Activated B cell treated with CpG ODN at 0.5 μM for 24 hours (primary cell): ENCODE data around the gene CCDC124. TPM values are rescaled to one million over a fixed set of nuclear protein-coding genes. Genes with fewer than 3 reads are reported as not detected.

ENCODE experiments used
- ATAC-seq: fragments of 200-7000 bp; cut with Tn5 transposase; one replicate; pipeline ENCODE4 v1.10.0; 2021; ENCODE audit warnings: low read depth, mild to moderate bottlenecking, moderate library complexity
- CTCF ChIA-PET: fragments of 350-600 bp; sonication (Branson Sonifier 250); formaldehyde crosslinking; loops from one replicate; lab custom pipeline; 2021; ENCODE audit warnings: antibody characterized with exemption; lab: Charles Lee
- POLR2A ChIA-PET: fragments of 350-600 bp; sonication (Branson Sonifier 250); formaldehyde crosslinking; loops from one replicate; lab custom pipeline; 2021; ENCODE audit warnings: antibody characterized with exemption; lab: Charles Lee
- DNase-seq: peaks from one replicate; pipeline ENCODE4 v3.0.0; 2022
- H3K27ac Mint-ChIP-seq: one replicate; pipeline ENCODE4 v1.8.0; 2020; ENCODE audit warnings: mixed read lengths
- H3K27me3 Mint-ChIP-seq: one replicate; pipeline ENCODE4 v1.8.0; 2021; ENCODE audit warnings: mixed read lengths
- H3K36me3 Mint-ChIP-seq: one replicate; pipeline ENCODE4 v1.8.0; 2021; ENCODE audit warnings: low read depth, mixed read lengths
- H3K4me1 Mint-ChIP-seq: one replicate; pipeline ENCODE4 v1.8.0; 2021; ENCODE audit warnings: mixed read lengths
- H3K4me3 Mint-ChIP-seq: one replicate; pipeline ENCODE4 v1.8.0; 2020; ENCODE audit warnings: mild to moderate bottlenecking, mixed read lengths
- H3K9me3 Mint-ChIP-seq: one replicate; pipeline ENCODE4 v1.8.0; 2020; ENCODE audit warnings: mixed read lengths
- intact Hi-C: fragments of 100-400 bp; cut with micrococcal nuclease; formaldehyde crosslinking; loops from one replicate; pipeline ENCODE4 v1.15.1; 2024
- total RNA-seq: library from RNA; stranded (reverse); gene quantifications from 2 replicates; pipeline ENCODE4 v1.2.3, GENCODE V29; 2022
- TF ChIP-seq, protein P1 (sequence below): fragments of 200-600 bp; IDR thresholded peaks from one replicate; pipeline ENCODE4 v1.8.0; 2022; ENCODE audit warnings: antibody characterized with exemption, mild to moderate bottlenecking

The CCDC124 gene
- total RNA-seq, 1 donor from 2014 or later, result 49.9 TPM

DNA sequence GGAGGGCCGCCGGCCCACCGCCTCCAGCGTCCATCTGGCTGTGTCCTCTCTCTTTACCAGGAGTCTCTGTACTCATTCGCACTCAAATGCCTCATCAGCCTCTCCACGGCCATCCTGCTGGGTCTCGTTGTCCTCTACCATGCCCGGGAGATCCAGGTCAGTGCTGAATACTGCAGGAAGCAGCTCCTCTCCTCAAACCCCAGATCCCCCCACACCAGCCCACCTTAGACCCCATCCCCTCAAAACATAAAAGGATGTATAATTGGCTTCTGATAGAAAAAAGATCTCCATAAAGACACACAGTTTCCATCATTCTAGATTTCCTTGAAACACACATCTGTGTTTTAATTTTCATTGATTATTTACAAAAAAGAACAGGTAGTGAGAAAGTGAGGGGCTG is 42.2 kb downstream of the CCDC124 start:
- no peaks in the 10 kb centered on the region for H3K36me3 Mint-ChIP-seq
- ATAC-seq (no peak), DNase-seq (no peak)
- peaks cover 9% of the 10 kb centered on the region for H3K4me1 Mint-ChIP-seq
- intact Hi-C loops, result no loop called here
- CTCF ChIA-PET, result no interaction called here
- POLR2A ChIA-PET, result no interaction called here
- H3K27me3 Mint-ChIP-seq, result peaks cover 1% of the 10 kb centered on the region
- no peak overlapping the region for H3K27ac Mint-ChIP-seq
- H3K4me3 Mint-ChIP-seq, result no peak overlapping the region
- TF ChIP-seq, protein P1, sequence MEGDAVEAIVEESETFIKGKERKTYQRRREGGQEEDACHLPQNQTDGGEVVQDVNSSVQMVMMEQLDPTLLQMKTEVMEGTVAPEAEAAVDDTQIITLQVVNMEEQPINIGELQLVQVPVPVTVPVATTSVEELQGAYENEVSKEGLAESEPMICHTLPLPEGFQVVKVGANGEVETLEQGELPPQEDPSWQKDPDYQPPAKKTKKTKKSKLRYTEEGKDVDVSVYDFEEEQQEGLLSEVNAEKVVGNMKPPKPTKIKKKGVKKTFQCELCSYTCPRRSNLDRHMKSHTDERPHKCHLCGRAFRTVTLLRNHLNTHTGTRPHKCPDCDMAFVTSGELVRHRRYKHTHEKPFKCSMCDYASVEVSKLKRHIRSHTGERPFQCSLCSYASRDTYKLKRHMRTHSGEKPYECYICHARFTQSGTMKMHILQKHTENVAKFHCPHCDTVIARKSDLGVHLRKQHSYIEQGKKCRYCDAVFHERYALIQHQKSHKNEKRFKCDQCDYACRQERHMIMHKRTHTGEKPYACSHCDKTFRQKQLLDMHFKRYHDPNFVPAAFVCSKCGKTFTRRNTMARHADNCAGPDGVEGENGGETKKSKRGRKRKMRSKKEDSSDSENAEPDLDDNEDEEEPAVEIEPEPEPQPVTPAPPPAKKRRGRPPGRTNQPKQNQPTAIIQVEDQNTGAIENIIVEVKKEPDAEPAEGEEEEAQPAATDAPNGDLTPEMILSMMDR, result no peak
- H3K9me3 Mint-ChIP-seq, result no peaks in the 10 kb centered on the region

DNA sequence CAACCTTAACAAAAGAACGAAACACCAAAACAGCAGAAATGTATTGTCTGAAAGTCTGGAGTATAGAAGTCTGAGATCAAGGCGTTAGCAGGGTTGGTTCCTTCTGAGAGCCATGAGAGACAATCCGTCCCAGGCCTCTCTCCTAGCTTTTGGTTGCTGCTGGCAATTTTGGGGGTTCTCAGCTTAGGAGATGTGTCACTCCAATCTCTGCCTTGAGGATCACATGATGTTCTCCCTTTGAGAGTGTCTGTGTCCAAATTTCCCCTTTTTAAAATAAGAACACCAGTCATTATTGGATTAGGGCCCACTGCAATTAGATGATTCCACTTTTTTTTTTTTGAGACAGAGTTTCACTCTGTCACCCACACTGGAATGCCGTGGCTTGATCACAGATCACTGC is 44.2 kb downstream of the CCDC124 start:
- Mint-ChIP-seq H3K4me1 (peaks cover 18% of the 10 kb centered on the region), H3K27ac (no peak overlapping the region), H3K36me3 (no peaks in the 10 kb centered on the region), H3K27me3 (no peaks in the 10 kb centered on the region), H3K9me3 (no peaks in the 10 kb centered on the region), H3K4me3 (no peak overlapping the region)
- DNase-seq (no peak), ATAC-seq (no peak)
- TF ChIP-seq, protein P1, result no peak
- POLR2A ChIA-PET, result interaction anchor here (0.9 kb wide), 1 partner anchor 41 kb away, joined by 3 read pairs; no protein-coding TSS in a partner anchor
- intact Hi-C loops, result no loop called here
- CTCF ChIA-PET, result interaction anchor here (1.6 kb wide), 1 partner anchor 19 kb away, joined by 3 read pairs; no protein-coding TSS in a partner anchor

DNA sequence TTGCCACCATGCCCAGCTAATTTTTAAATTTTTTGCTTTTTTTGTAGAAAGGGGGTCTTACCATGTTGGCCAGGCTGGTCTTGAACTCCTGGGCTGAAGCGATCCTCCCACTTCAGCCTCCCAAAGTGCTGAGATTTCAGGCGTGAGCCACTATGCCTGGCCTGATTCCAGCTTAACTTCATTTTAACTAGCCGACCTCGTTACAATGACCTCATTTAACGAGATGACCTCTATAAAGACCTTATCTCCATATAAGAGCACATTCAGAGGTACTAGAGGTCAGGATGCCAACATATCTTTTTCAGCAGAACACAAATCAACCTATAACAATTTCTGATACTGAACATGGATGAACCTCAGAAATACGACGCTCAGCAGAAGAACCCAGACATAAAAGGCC is 44.7 kb downstream of the CCDC124 start:
- TF ChIP-seq, protein P1, result no peak
- ChIA-PET CTCF (interaction anchor here (1.6 kb wide), 1 partner anchor 19 kb away, joined by 3 read pairs; no protein-coding TSS in a partner anchor), POLR2A (interaction anchor here (0.9 kb wide), 1 partner anchor 42 kb away, joined by 3 read pairs; no protein-coding TSS in a partner anchor)
- H3K27me3 Mint-ChIP-seq, result no peaks in the 10 kb centered on the region
- no peak overlapping the region for H3K4me3 Mint-ChIP-seq
- no peak for ATAC-seq
- H3K36me3 Mint-ChIP-seq, result no peaks in the 10 kb centered on the region
- DNase-seq, result no peak
- no peak overlapping the region for H3K27ac Mint-ChIP-seq
- peaks cover 18% of the 10 kb centered on the region for H3K4me1 Mint-ChIP-seq
- intact Hi-C loops, result no loop called here
- H3K9me3 Mint-ChIP-seq, result no peaks in the 10 kb centered on the region

DNA sequence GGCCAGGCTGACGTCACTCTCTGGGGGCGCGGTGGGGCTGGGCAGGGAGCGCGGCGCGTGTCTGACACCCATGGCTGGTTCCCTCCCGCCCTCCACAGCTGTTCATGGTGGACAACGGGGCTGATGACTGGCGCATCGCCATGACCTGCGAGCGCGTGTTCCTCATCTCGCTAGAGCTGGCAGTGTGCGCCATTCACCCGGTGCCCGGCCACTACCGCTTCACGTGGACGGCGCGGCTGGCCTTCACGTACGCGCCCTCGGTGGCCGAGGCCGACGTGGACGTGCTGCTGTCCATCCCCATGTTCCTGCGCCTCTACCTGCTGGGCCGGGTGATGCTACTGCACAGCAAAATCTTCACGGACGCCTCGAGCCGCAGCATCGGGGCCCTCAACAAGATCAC is 48.8 kb downstream of the CCDC124 start:
- intact Hi-C loops, result no loop called here
- ATAC-seq (no peak), DNase-seq (no peak)
- no peaks in the 10 kb centered on the region for H3K9me3 Mint-ChIP-seq
- no peak overlapping the region for H3K4me3 Mint-ChIP-seq
- H3K27ac Mint-ChIP-seq, result no peak overlapping the region
- H3K27me3 Mint-ChIP-seq, result peaks cover 2% of the 10 kb centered on the region
- peaks cover 18% of the 10 kb centered on the region for H3K4me1 Mint-ChIP-seq
- TF ChIP-seq, protein P1, result no peak
- no peaks in the 10 kb centered on the region for H3K36me3 Mint-ChIP-seq
- CTCF ChIA-PET, result no interaction called here
- POLR2A ChIA-PET, result no interaction called here

DNA sequence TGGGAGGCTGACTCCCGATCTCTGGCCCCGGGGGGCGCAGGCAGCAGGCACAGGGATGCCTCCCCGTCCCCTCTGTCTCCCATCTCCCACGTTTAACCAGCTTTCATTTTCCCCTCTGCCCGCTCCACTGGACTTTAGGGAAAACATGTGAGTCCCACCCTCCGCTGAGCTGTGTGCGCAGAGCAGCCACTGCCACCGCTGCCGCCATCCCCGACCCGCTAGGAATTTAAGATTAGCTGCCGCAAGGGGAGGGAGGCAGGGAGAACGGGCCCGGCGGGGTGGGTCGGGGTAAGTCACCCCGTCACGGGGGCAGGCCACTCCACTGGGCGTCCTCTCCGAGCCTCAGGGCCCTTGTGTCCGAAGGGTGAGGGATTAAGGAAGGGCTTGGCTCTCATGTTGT is 49.6 kb downstream of the CCDC124 start:
- POLR2A ChIA-PET, result no interaction called here

More for the DNA sequence above, 49.6 kb downstream of the CCDC124 start:
- CTCF ChIA-PET, result no interaction called here
- H3K27me3 Mint-ChIP-seq, result peaks cover 2% of the 10 kb centered on the region
- ATAC-seq, result no peak
- TF ChIP-seq, protein P1, result no peak
- H3K4me1 Mint-ChIP-seq, result peaks cover 18% of the 10 kb centered on the region
- no peaks in the 10 kb centered on the region for H3K9me3 Mint-ChIP-seq
- no peak overlapping the region for H3K27ac Mint-ChIP-seq
- no peak for DNase-seq
- intact Hi-C loops, result no loop called here
- no peaks in the 10 kb centered on the region for H3K36me3 Mint-ChIP-seq
- no peak overlapping the region for H3K4me3 Mint-ChIP-seq
